Lung (tissue), 16 donors: Measurements from ENCODE around the gene C5. TPM values are rescaled to one million over a fixed set of nuclear protein-coding genes. Genes with fewer than 3 reads are reported as not detected.
"Not testable (repeated sequence)": the region's sequence is repeated elsewhere in the genome, so short reads cannot be mapped to it uniquely, and the experiment has no call there.

Experiments used
- ATAC-seq: fragments of 200-7000 bp; cut with Tn5 transposase; one replicate; pipeline ENCODE4 v1.9.1; 2020; ENCODE audit warnings: moderate number of reproducible peaks; ENCODE audit not compliant: insufficient read depth, low FRiP score
- DNase-seq, 3 donors: peaks; one replicate each; pipeline ENCODE4 v3.0.0-alpha.2; 2013 to 2017
- H3K27ac ChIP-seq, 2 donors: one replicate each; pipeline ENCODE4 v1.5.1; 2013; ENCODE audit warnings: mild to moderate bottlenecking in 2 of 2, moderate library complexity in 2 of 2, control low read depth in 1 of 2, inconsistent platforms in 1 of 2, low read depth in 1 of 2, low read length in 1 of 2
- H3K27me3 ChIP-seq, 3 donors: one replicate each; pipeline ENCODE4 v1.5.1; 2013; ENCODE audit warnings: low read length in 2 of 3; ENCODE audit not compliant: control insufficient read depth in 3 of 3, insufficient read depth in 3 of 3
- H3K36me3 ChIP-seq, 4 donors: one replicate each; pipeline ENCODE4 v1.5.1; 2013; ENCODE audit warnings: low read length in 4 of 4, mild to moderate bottlenecking in 1 of 4, moderate library complexity in 1 of 4; ENCODE audit not compliant: control insufficient read depth in 4 of 4, insufficient read depth in 4 of 4
- H3K4me1 ChIP-seq, 5 donors: one replicate each; pipeline ENCODE4 v1.5.1; 2013; ENCODE audit warnings: low read length in 5 of 5, mild to moderate bottlenecking in 2 of 5, moderate library complexity in 1 of 5; ENCODE audit not compliant: control insufficient read depth in 5 of 5, insufficient read depth in 5 of 5
- H3K4me3 ChIP-seq: one replicate; pipeline ENCODE4 v1.5.1; 2013; ENCODE audit warnings: mild to moderate bottlenecking, control low read depth, moderate library complexity
- H3K9ac ChIP-seq, 2 donors: one replicate each; pipeline ENCODE4 v1.5.1; 2013; ENCODE audit warnings: low read length in 2 of 2, control low read depth in 1 of 2; ENCODE audit not compliant: insufficient read depth in 1 of 2
- H3K9me3 ChIP-seq, 4 donors: one replicate each; pipeline ENCODE4 v1.5.1; 2013; ENCODE audit warnings: low read length in 3 of 4, mild to moderate bottlenecking in 1 of 4, moderate library complexity in 1 of 4; ENCODE audit not compliant: control insufficient read depth in 4 of 4, insufficient read depth in 3 of 4
- CTCF ChIP-seq: IDR thresholded peaks from 2 replicates; pipeline ENCODE4 v1.5.1; 2012; ENCODE audit warnings: mild to moderate bottlenecking; ENCODE audit errors: control extremely low read depth, extremely low read depth
- WGBS, 2 donors: extraction: QIAGEN DNeasy Blood & Tissue Kit; methylation state at CpG; one replicate each; pipeline ENCODE4 v1.1.7; 2013; 5-methylcytosine and 5-hydroxymethylcytosine counted together
- long read RNA-seq, 5 donors: transcript quantifications; one replicate each; lab custom pipeline, GENCODE V29; 2026
- polyA plus RNA-seq, 2 donors: library from polyadenylated mRNA; stranded (reverse); fragments of 200-250 nt; gene quantifications; one replicate each; pipeline ENCODE4 v1.2.1, GENCODE V29; 2013
- total RNA-seq, 2 donors: library from RNA; depleted of rRNA in 1 of 2; stranded (reverse); fragments of >200 nt in 1 of 2; gene quantifications; one replicate each; pipeline ENCODE4 v1.2.1, GENCODE V29; 2014 to 2021
- donor health status: control.
- donor health status: control.
- donor health status: Bipolar disorder and iron deficiency.
- donor health status: healthy.
- donor health status: DM: yes; HTN: yes; CAD: no.

Gene C5
- total RNA-seq (10 to 100 TPM; 16.4 to 53.2 TPM), polyA plus RNA-seq (1 to 10 TPM; 9.5 to 9.8 TPM)
- long read RNA-seq, donor 1, full-length matches to known transcripts: 4 of 27 reads
- long read RNA-seq, donor 1, partial matches to known transcripts: 23 of 27 reads
- long read RNA-seq, donor 1, other reads (novel, unspliced or antisense): 0 of 27 reads
- long read RNA-seq, donor 2, partial matches to known transcripts: 6 of 6 reads
- long read RNA-seq, donor 2, other reads (novel, unspliced or antisense): 0 of 6 reads
- long read RNA-seq, donor 3, full-length matches to known transcripts: 1 of 6 reads
- long read RNA-seq, donor 3, partial matches to known transcripts: 5 of 6 reads
- long read RNA-seq, donor 3, other reads (novel, unspliced or antisense): 0 of 6 reads
- long read RNA-seq, donor 4, partial matches to known transcripts: 14 of 14 reads
- long read RNA-seq, donor 4, other reads (novel, unspliced or antisense): 0 of 14 reads
- long read RNA-seq, donor 5, full-length matches to known transcripts: 2 of 85 reads
- long read RNA-seq, donor 5, partial matches to known transcripts: 83 of 85 reads
- long read RNA-seq, donor 5, other reads (novel, unspliced or antisense): 0 of 85 reads

- H3K27me3 ChIP-seq: no peaks in the 10 kb centered on the region
- no peak within 1 kb of the TSS for H3K9ac ChIP-seq
- H3K36me3 ChIP-seq: no peaks in the 10 kb centered on the region
- H3K27ac ChIP-seq: no peak within 1 kb of the TSS
- no peaks in the 10 kb centered on the region for H3K4me1 ChIP-seq
- DNase-seq (peak in 1 of 3 donors; percentile 13), ATAC-seq (no peak)
- H3K4me3 ChIP-seq: no peak within 1 kb of the TSS
- 77 to 90% methylated on average over 6 of the region's 6 CpGs for WGBS, 2 donors
- no peak for TF ChIP-seq CTCF
- no peaks in the 10 kb centered on the region for H3K9me3 ChIP-seq
Measured at GRCh38 chr9:121050128-121050988, at the start of gene C5. C5 (minus strand) TSS chr9:121050275; CDS start chr9:121050246, 29 bp downstream.

- no peak overlapping the region for H3K9ac ChIP-seq
- H3K27me3 ChIP-seq: no peaks in the 10 kb centered on the region
- ATAC-seq: no peak
- no peak for TF ChIP-seq CTCF
- no peak overlapping the region for H3K27ac ChIP-seq
- peaks cover 0 to 12% (median 3%) of the 10 kb centered on the region in 4 donors for H3K36me3 ChIP-seq
- H3K4me1 ChIP-seq: no peaks in the 10 kb centered on the region
- H3K4me3 ChIP-seq: no peak overlapping the region
- no peak for DNase-seq
- 81 to 83% methylated on average over 5 of the region's 5 CpGs for WGBS, 2 donors
- no peaks in the 10 kb centered on the region for H3K9me3 ChIP-seq
Measured at GRCh38 chr9:121098567-121099198, 48.6 kb upstream of the C5 start.

GRCh38 chr9:121095057-121095456 lies 45.0 kb upstream of the C5 start:
- no peak for DNase-seq
- Histone ChIP-seq H3K9me3 (no peaks in the 10 kb centered on the region), H3K27me3 (no peaks in the 10 kb centered on the region), H3K27ac (no peak overlapping the region), H3K36me3 (peaks cover 3 to 15% (median 7%) of the 10 kb centered on the region in 4 donors), H3K4me1 (no peaks in the 10 kb centered on the region), H3K4me3 (no peak overlapping the region), H3K9ac (no peak overlapping the region)
- TF ChIP-seq CTCF: no peak
- no peak for ATAC-seq

- not testable (repeated sequence) for H3K4me1 ChIP-seq, DNase-seq, ATAC-seq, H3K9me3 ChIP-seq, H3K9ac ChIP-seq, H3K4me3 ChIP-seq, H3K27me3 ChIP-seq, H3K36me3 ChIP-seq, H3K27ac ChIP-seq
- WGBS, 2 donors: 94 to 97% methylated on average over 6 of the region's 6 CpGs
Measured at GRCh38 chr9:121090743-121091142, 40.7 kb upstream of the C5 start.
